HEK293 (cell line): ENCODE results near the gene CCDC50.

Experiments
- HOXA7 ChIP-seq: sonication (generic); formaldehyde crosslinking; IDR thresholded peaks from 2 replicates; pipeline ENCODE4 v1.8.1; 2022; ENCODE audit warnings: missing genetic modification reagents, borderline replicate concordance
- YY1 ChIP-seq: fragments of 450-650 bp; formaldehyde crosslinking; IDR thresholded peaks from 2 replicates; pipeline ENCODE4 v1.5.1; 2018; ENCODE audit warnings: missing biosample characterization, missing genetic modification characterization
- ZBTB1 ChIP-seq: fragments of 450-650 bp; formaldehyde crosslinking; IDR thresholded peaks from 2 replicates; pipeline ENCODE4 v1.5.1; 2016; ENCODE audit warnings: missing biosample characterization, missing genetic modification characterization
- ZBTB8A ChIP-seq: fragments of 450-650 bp; formaldehyde crosslinking; IDR thresholded peaks from 2 replicates; pipeline ENCODE4 v1.5.1; 2016; ENCODE audit warnings: missing biosample characterization, missing genetic modification characterization
- ZEB2 ChIP-seq: fragments of 450-650 bp; formaldehyde crosslinking; IDR thresholded peaks from 2 replicates; pipeline ENCODE4 v1.5.1; 2016; ENCODE audit warnings: missing biosample characterization, missing genetic modification characterization
- ZNF239 ChIP-seq: fragments of 450-650 bp; formaldehyde crosslinking; IDR thresholded peaks from 2 replicates; pipeline ENCODE4 v1.5.1; 2016; ENCODE audit warnings: missing biosample characterization, missing genetic modification characterization
- ZNF324 ChIP-seq: fragments of 450-650 bp; formaldehyde crosslinking; IDR thresholded peaks from 2 replicates; pipeline ENCODE4 v1.5.1; 2016; ENCODE audit warnings: missing biosample characterization, missing genetic modification characterization
- ZNF473 ChIP-seq: fragments of 450-650 bp; formaldehyde crosslinking; IDR thresholded peaks from 2 replicates; pipeline ENCODE4 v1.5.1; 2017; ENCODE audit warnings: missing biosample characterization, missing genetic modification characterization
- ZNF776 ChIP-seq: fragments of 450-650 bp; formaldehyde crosslinking; IDR thresholded peaks from 2 replicates; pipeline ENCODE4 v1.5.0; 2017; ENCODE audit warnings: missing biosample characterization, missing genetic modification characterization, borderline replicate concordance
- ZNF837 ChIP-seq: fragments of 450-650 bp; formaldehyde crosslinking; IDR thresholded peaks from 2 replicates; pipeline ENCODE4 v1.5.1; 2016; ENCODE audit warnings: missing biosample characterization, missing genetic modification characterization
- TF ChIP-seq, protein P1 (sequence below): fragments of 450-650 bp; formaldehyde crosslinking; IDR thresholded peaks from 2 replicates; pipeline ENCODE4 v1.5.1; 2016; ENCODE audit warnings: missing biosample characterization, missing genetic modification characterization
- TF ChIP-seq, protein P2 (sequence below): fragments of 450-650 bp; formaldehyde crosslinking; IDR thresholded peaks from 2 replicates; pipeline ENCODE4 v1.5.1; 2016; ENCODE audit warnings: missing biosample characterization, missing genetic modification characterization
- TF ChIP-seq, protein P3 (sequence below): fragments of 450-650 bp; formaldehyde crosslinking; optimal IDR thresholded peaks from 2 replicates; pipeline ENCODE3; 2016; ENCODE audit warnings: missing biosample characterization, mild to moderate bottlenecking, missing genetic modification characterization

DNA sequence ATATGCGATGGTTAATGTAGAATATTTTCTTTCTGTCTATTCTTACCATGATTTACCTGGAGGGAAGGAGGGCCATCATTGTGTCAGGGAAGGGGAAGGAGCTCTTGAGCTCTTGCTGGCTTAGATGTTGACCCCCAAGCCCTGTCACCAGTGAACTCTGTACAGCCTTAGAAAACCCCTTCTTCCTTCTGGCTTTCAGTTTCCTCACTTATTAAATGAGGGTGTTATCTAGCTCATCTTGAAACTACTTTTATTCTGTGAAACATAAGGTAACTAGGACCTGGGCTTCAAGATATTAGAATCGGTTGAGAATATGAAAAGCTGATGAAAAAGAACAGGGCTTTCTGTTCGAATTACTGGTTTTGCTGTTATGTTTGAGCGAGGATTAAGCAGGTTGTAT, 26.2 kb downstream of the CCDC50 start:
- TF ChIP-seq YY1 (tag by site-specific recombination), result no peak
- no peak for TF ChIP-seq ZNF239 (tag by site-specific recombination)
- TF ChIP-seq, protein P1, sequence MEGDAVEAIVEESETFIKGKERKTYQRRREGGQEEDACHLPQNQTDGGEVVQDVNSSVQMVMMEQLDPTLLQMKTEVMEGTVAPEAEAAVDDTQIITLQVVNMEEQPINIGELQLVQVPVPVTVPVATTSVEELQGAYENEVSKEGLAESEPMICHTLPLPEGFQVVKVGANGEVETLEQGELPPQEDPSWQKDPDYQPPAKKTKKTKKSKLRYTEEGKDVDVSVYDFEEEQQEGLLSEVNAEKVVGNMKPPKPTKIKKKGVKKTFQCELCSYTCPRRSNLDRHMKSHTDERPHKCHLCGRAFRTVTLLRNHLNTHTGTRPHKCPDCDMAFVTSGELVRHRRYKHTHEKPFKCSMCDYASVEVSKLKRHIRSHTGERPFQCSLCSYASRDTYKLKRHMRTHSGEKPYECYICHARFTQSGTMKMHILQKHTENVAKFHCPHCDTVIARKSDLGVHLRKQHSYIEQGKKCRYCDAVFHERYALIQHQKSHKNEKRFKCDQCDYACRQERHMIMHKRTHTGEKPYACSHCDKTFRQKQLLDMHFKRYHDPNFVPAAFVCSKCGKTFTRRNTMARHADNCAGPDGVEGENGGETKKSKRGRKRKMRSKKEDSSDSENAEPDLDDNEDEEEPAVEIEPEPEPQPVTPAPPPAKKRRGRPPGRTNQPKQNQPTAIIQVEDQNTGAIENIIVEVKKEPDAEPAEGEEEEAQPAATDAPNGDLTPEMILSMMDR (tag by site-specific recombination), result no peak
- no peak for TF ChIP-seq ZNF324 (tag by site-specific recombination)
- TF ChIP-seq HOXA7, result no peak
- TF ChIP-seq ZNF473 (tag by site-specific recombination), result no peak
- TF ChIP-seq, protein P2, sequence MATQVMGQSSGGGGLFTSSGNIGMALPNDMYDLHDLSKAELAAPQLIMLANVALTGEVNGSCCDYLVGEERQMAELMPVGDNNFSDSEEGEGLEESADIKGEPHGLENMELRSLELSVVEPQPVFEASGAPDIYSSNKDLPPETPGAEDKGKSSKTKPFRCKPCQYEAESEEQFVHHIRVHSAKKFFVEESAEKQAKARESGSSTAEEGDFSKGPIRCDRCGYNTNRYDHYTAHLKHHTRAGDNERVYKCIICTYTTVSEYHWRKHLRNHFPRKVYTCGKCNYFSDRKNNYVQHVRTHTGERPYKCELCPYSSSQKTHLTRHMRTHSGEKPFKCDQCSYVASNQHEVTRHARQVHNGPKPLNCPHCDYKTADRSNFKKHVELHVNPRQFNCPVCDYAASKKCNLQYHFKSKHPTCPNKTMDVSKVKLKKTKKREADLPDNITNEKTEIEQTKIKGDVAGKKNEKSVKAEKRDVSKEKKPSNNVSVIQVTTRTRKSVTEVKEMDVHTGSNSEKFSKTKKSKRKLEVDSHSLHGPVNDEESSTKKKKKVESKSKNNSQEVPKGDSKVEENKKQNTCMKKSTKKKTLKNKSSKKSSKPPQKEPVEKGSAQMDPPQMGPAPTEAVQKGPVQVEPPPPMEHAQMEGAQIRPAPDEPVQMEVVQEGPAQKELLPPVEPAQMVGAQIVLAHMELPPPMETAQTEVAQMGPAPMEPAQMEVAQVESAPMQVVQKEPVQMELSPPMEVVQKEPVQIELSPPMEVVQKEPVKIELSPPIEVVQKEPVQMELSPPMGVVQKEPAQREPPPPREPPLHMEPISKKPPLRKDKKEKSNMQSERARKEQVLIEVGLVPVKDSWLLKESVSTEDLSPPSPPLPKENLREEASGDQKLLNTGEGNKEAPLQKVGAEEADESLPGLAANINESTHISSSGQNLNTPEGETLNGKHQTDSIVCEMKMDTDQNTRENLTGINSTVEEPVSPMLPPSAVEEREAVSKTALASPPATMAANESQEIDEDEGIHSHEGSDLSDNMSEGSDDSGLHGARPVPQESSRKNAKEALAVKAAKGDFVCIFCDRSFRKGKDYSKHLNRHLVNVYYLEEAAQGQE (tag by site-specific recombination), result no peak
- TF ChIP-seq ZNF837 (tag by site-specific recombination), result no peak
- TF ChIP-seq ZBTB1 (tag by site-specific recombination), result no peak
- TF ChIP-seq ZEB2, result no peak
- no peak for TF ChIP-seq ZNF776 (tag by site-specific recombination)
- TF ChIP-seq, protein P3, sequence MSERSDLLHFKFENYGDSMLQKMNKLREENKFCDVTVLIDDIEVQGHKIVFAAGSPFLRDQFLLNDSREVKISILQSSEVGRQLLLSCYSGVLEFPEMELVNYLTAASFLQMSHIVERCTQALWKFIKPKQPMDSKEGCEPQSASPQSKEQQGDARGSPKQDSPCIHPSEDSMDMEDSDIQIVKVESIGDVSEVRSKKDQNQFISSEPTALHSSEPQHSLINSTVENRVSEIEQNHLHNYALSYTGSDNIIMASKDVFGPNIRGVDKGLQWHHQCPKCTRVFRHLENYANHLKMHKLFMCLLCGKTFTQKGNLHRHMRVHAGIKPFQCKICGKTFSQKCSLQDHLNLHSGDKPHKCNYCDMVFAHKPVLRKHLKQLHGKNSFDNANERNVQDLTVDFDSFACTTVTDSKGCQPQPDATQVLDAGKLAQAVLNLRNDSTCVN (tag by site-specific recombination), result no peak
- no peak for TF ChIP-seq ZBTB8A (tag by site-specific recombination)
